Retinal pigment epithelial cell (primary cell): ENCODE measurements around the gene CACNA1C.

Source experiments
- DNase-seq: peaks from one replicate; pipeline ENCODE4 v3.0.0-alpha.2; 2010; ENCODE audit warnings: low read depth
- H3K4me3 ChIP-seq: 2 replicates; pipeline ENCODE4 v1.5.1; 2011; ENCODE audit warnings: mild to moderate bottlenecking, low read length, control low read depth, moderate library complexity
- CTCF ChIP-seq: conservative IDR thresholded peaks from 2 replicates; pipeline ENCODE4 v1.5.1; 2011; ENCODE audit warnings: low read depth, low read length, control low read depth, inconsistent platforms

CACNA1C gene

GRCh38 chr12:2642176-2642892 is 589.5 kb downstream of the CACNA1C start:
- TF ChIP-seq CTCF, result no peak
- no peak overlapping the region for H3K4me3 ChIP-seq
- DNase-seq, result no peak

GRCh38 chr12:2642896-2643425 is 590.2 kb downstream of the CACNA1C start:
- DNase-seq, result no peak
- no peak overlapping the region for H3K4me3 ChIP-seq
- TF ChIP-seq CTCF, result no peak

GRCh38 chr12:2643576-2644135 is 590.9 kb downstream of the CACNA1C start:
- DNase-seq, result no peak
- no peak for TF ChIP-seq CTCF

GRCh38 chr12:2644683-2645405 is 592.1 kb downstream of the CACNA1C start:
- no peak overlapping the region for H3K4me3 ChIP-seq
- no peak for TF ChIP-seq CTCF
- no peak for DNase-seq

More at GRCh38 chr12:2643576-2644135, 590.9 kb downstream of the CACNA1C start:
- H3K4me3 ChIP-seq, result no peak overlapping the region

GRCh38 chr12:2645460-2645859 is 592.7 kb downstream of the CACNA1C start:
- H3K4me3 ChIP-seq, result no peak overlapping the region
- TF ChIP-seq CTCF, result no peak
- no peak for DNase-seq

GRCh38 chr12:2646341-2646740 is 593.6 kb downstream of the CACNA1C start:
- no peak for TF ChIP-seq CTCF
- no peak overlapping the region for H3K4me3 ChIP-seq
- DNase-seq, result no peak

- no peak for DNase-seq
- TF ChIP-seq CTCF, result no peak
Observed at GRCh38 chr12:2647186-2647585, 594.4 kb downstream of the CACNA1C start.

More at GRCh38 chr12:2647186-2647585, 594.4 kb downstream of the CACNA1C start:
- H3K4me3 ChIP-seq, result no peak overlapping the region
